ENCODE results near the gene RAB36.

The RAB36 gene

DNA sequence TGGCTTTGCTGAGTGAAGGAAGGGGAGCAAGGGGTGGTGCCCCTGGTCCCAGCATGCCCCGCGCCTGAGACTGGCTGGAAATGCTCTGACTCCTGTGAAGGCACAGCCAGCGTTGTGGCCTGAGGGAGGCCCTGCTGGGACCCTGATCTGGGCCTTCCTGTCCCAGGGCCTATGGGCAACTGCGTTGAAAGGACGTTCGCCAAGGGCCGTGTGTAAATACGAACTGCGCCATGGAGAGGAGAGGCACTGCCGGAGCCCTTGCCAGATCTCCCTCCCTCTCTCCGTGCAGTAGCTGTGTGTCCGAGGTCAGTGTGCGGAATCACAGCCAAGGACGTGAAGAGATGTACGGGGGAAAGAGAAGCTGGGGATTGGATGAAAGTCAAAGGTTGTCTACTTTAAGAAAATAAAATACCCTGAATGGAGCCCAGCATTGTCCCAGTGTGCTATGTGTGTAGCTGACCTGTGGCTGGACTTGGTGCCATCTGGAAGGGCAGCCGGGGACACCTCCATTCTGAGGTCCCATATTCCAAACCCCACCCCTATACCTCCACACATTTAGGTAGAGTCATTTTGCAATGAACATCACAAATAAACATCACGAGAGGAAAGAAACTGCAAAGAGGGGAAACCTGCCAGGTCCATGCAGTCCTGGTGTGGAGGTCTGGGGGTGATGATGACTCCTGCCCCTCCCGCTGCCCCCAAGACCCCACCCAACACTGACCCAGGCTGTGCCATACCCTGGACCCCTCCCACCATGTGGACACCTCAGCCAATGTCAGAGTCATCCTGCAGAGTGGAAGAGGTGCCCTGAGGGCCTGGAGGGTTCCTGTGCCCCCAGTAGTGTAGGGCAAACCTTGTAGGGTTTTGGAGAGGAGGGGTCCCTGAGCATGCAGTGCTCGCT is 20.4 kb upstream of the RAB36 start:
- H4K20me1 ChIP-seq (ENCODE audit: insufficient read depth, low read length): 0 out of 2 replicates have a peak, but pooled peaks cover 3% of the 10 kb centered on the region
- H3K9me3 ChIP-seq (ENCODE audit: insufficient read depth, low read length, severe bottlenecking): no peaks in the 10 kb centered on the region
- ATAC-seq (ENCODE audit: insufficient read depth, low read depth): no peak
- H3K36me3 ChIP-seq (ENCODE audit: insufficient read depth, low read length): no peaks in the 10 kb centered on the region
- no peaks in the 10 kb centered on the region for H3K79me2 ChIP-seq (ENCODE audit: insufficient read depth, low read length)
- H3K4me2 ChIP-seq (ENCODE audit: insufficient read depth, low read length): no peak overlapping the region
- H3K27ac ChIP-seq (ENCODE audit: low read length): no peak overlapping the region
- no peak overlapping the region for H3K9ac ChIP-seq (ENCODE audit: low read depth, low read length)
- no peak overlapping the region for H3K4me3 ChIP-seq (ENCODE audit: low read depth in 1 of 2, low read length in 2 of 2)
- H2AFZ ChIP-seq (ENCODE audit: low read depth, low read length): no peak overlapping the region
- no peak for TF ChIP-seq EZH2 (IDR thresholded peaks at IDR 0.05; ENCODE audit: borderline replicate concordance, low read depth, low read length, severe bottlenecking)
- TF ChIP-seq, protein P1, sequence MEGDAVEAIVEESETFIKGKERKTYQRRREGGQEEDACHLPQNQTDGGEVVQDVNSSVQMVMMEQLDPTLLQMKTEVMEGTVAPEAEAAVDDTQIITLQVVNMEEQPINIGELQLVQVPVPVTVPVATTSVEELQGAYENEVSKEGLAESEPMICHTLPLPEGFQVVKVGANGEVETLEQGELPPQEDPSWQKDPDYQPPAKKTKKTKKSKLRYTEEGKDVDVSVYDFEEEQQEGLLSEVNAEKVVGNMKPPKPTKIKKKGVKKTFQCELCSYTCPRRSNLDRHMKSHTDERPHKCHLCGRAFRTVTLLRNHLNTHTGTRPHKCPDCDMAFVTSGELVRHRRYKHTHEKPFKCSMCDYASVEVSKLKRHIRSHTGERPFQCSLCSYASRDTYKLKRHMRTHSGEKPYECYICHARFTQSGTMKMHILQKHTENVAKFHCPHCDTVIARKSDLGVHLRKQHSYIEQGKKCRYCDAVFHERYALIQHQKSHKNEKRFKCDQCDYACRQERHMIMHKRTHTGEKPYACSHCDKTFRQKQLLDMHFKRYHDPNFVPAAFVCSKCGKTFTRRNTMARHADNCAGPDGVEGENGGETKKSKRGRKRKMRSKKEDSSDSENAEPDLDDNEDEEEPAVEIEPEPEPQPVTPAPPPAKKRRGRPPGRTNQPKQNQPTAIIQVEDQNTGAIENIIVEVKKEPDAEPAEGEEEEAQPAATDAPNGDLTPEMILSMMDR (IDR thresholded peaks at IDR 0.05; ENCODE audit: borderline replicate concordance, extremely low read depth, low read length, poor library complexity, severe bottlenecking): no peak
- no peaks in the 10 kb centered on the region for H3K27me3 ChIP-seq (ENCODE audit: insufficient read depth, low read length, poor library complexity)
- no peak for DNase-seq
- peaks cover 3% of the 10 kb centered on the region for H3K4me1 ChIP-seq (ENCODE audit: insufficient read depth, low read length)

DNA sequence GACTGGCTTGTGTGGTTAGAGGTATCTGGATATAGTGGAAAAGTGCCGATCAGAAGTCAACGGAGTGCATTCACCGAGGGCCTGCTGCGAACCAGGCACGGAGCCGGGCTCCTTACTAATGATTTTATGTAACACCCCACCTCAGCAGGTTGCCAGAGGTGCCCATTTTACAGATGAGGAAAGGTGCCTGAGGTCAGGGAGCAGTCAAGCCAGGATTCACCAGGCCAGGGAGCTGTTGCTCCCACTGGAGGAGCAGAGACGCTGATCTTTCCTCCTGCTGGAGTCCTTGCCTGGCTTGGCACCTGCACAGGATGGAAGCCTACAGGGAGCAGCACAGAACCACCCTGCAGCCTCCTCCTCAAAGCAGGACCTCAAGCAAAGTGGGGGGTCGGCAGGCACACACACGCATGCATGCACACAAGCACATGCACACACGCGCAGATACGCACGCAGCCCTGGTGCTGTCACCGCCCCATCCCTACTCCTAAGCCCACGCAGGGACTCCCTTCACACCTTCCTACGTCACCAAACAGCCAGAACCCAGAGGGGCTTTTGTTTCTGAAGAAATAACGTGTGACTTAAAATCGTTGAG is 19.7 kb upstream of the RAB36 start:
- Histone ChIP-seq H3K36me3 (ENCODE audit: insufficient read depth, low read length) (no peaks in the 10 kb centered on the region), H4K20me1 (ENCODE audit: insufficient read depth, low read length) (0 out of 2 replicates have a peak, but pooled peaks cover 3% of the 10 kb centered on the region), H3K4me1 (ENCODE audit: insufficient read depth, low read length) (no peaks in the 10 kb centered on the region), H3K27ac (ENCODE audit: low read length) (no peak overlapping the region), H3K9me3 (ENCODE audit: insufficient read depth, low read length, severe bottlenecking) (no peaks in the 10 kb centered on the region), H3K79me2 (ENCODE audit: insufficient read depth, low read length) (no peaks in the 10 kb centered on the region), H3K9ac (ENCODE audit: low read depth, low read length) (no peak overlapping the region), H3K4me3 (ENCODE audit: low read depth in 1 of 2, low read length in 2 of 2) (no peak overlapping the region), H2AFZ (ENCODE audit: low read depth, low read length) (no peak overlapping the region), H3K4me2 (ENCODE audit: insufficient read depth, low read length) (no peak overlapping the region), H3K27me3 (ENCODE audit: insufficient read depth, low read length, poor library complexity) (no peaks in the 10 kb centered on the region)
- TF ChIP-seq, protein P1 (IDR thresholded peaks at IDR 0.05; ENCODE audit: borderline replicate concordance, extremely low read depth, low read length, poor library complexity, severe bottlenecking): no peak
- TF ChIP-seq EZH2 (IDR thresholded peaks at IDR 0.05; ENCODE audit: borderline replicate concordance, low read depth, low read length, severe bottlenecking): no peak
- ATAC-seq (ENCODE audit: insufficient read depth, low read depth) (no peak), DNase-seq (no peak)

DNA sequence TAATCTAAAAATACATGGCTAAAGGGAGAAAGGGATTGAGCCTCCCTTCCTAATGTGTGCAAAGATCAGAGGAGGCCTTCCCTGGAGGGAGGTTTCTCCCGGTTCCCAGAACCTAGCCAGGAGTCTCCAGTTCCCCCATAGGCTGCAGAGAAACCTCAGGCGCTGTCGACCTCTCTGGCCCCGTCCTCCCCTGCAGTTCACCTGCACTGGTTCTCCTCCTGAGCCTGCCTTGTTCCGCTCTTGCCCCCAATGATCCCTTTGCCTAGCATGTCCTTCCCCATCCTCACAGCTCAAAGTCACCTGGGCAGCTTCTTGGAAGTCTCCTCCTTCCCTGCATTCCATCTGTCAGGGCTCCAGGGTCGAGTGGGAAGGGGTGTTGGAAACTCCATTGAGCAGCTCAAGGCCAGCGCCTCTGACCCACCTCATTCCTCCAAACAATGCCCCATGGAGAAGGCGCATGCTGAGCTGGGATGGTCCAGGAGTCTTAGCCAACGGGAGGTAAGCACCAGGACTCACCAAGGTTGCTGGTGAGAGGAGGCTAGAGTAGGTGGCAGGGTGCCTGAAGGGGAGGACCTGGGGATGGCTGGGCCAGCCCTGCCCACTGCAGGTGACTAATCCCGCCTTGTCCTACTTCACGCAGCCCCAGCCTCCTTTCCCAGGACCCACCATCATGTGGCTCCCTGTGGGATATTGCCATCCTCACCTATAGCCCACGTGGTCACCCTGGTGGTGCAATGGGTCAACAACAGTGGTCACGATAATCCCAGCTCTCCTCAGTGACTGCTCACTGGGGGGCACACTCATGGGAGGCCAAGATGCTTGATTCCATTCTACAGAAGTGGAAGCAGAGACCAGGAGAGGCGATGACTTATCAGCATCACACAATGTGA is 18.9 kb upstream of the RAB36 start:
- no peak for DNase-seq
- H3K36me3 ChIP-seq (ENCODE audit: insufficient read depth, low read length): no peaks in the 10 kb centered on the region

More for the DNA sequence above, 18.9 kb upstream of the RAB36 start:
- Histone ChIP-seq H3K4me1 (ENCODE audit: insufficient read depth, low read length) (no peaks in the 10 kb centered on the region), H3K4me3 (ENCODE audit: low read depth in 1 of 2, low read length in 2 of 2) (no peak overlapping the region), H3K27me3 (ENCODE audit: insufficient read depth, low read length, poor library complexity) (no peaks in the 10 kb centered on the region), H3K27ac (ENCODE audit: low read length) (no peak overlapping the region), H3K9me3 (ENCODE audit: insufficient read depth, low read length, severe bottlenecking) (no peaks in the 10 kb centered on the region), H3K9ac (ENCODE audit: low read depth, low read length) (no peak overlapping the region), H3K4me2 (ENCODE audit: insufficient read depth, low read length) (no peak overlapping the region), H2AFZ (ENCODE audit: low read depth, low read length) (no peak overlapping the region), H4K20me1 (ENCODE audit: insufficient read depth, low read length) (0 out of 2 replicates have a peak, but pooled peaks cover 3% of the 10 kb centered on the region), H3K79me2 (ENCODE audit: insufficient read depth, low read length) (no peaks in the 10 kb centered on the region)
- no peak for TF ChIP-seq EZH2 (IDR thresholded peaks at IDR 0.05; ENCODE audit: borderline replicate concordance, low read depth, low read length, severe bottlenecking)
- TF ChIP-seq, protein P1 (IDR thresholded peaks at IDR 0.05; ENCODE audit: borderline replicate concordance, extremely low read depth, low read length, poor library complexity, severe bottlenecking): no peak
- no peak for ATAC-seq (ENCODE audit: insufficient read depth, low read depth)
